C4-2B (cell line): Measurements from ENCODE around the gene FAT3.

ENCODE experiments used
- H3K27ac ChIP-seq: fragments of 450-650 bp; 2 replicates; pipeline ENCODE4 v1.5.1; 2017
- CTCF ChIP-seq: fragments of 450-650 bp; conservative IDR thresholded peaks from 2 replicates; pipeline ENCODE4 v1.5.1; 2017; ENCODE audit warnings: mild to moderate bottlenecking
- ZFX ChIP-seq: fragments of 450-650 bp; IDR thresholded peaks from 2 replicates; pipeline ENCODE4 v1.6.1; 2017

Gene FAT3

GRCh38 chr11:92253421-92253820 is 28.8 kb downstream of the FAT3 start:
- no peak overlapping the region for H3K27ac ChIP-seq
- TF ChIP-seq ZFX = no peak
- TF ChIP-seq CTCF = no peak

DNA sequence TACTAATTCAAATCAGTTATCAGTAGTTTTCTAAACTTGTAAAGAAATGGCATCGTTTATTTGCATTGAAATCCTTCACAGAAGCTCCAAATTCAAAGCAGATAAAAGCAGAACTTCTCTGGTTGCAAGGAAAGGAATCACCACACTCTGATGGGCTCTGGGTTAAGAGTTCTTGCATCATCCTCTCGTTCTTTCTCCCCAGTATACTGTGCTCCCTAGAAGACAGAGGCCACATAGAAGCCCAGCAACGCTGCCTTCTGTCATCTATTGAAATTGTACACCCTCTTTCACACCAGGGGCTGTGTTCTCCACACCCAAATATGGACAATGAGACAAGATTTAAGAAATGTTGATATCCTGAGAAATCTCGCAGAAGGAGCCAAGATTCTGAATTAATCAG is 29.3 kb downstream of the FAT3 start:
- TF ChIP-seq ZFX = no peak
- TF ChIP-seq CTCF = no peak
- H3K27ac ChIP-seq = no peak overlapping the region

GRCh38 chr11:92257536-92257935 is 32.9 kb downstream of the FAT3 start:
- TF ChIP-seq CTCF = no peak
- TF ChIP-seq ZFX = no peak
- no peak overlapping the region for H3K27ac ChIP-seq

DNA sequence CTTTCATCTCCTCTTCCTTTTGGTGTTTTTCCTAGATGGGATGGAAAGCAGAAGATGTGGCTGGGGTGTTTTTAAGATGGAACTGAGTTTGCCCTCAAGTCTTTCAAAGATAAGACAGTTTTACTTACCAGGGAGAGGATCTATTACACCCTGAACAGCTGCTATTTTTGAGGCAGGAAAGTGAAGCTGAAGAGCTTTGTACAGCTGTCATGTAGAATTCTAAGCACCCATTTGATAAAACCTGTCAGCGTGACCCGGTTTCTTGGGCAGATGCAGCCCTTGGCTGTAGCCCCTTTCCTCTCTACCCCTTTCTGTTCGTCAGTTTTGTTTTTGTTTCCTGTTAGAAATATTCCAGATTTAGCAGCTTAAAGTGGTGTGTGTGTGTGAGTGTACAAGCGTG is 35.2 kb downstream of the FAT3 start:
- no peak for TF ChIP-seq ZFX
- TF ChIP-seq CTCF = no peak
- no peak overlapping the region for H3K27ac ChIP-seq

DNA sequence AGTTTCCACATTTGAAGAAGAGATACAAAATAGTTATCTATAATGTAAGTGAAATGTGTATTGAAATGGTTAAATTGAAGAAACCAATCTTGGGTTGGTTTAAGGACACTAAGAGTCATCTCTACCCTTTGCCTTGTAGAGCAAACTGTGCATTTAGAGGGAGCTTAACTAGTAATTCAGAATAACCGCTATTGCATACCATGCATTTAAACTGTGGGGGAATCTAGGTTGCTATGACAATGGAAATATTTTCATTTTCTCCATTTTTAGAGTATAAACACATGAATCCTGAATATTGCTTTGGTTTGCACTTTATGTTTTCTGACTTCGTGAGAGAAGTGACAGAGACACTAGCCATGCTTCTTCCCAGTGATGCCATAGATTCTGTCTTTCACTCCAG is 39.7 kb downstream of the FAT3 start:
- no peak overlapping the region for H3K27ac ChIP-seq
- TF ChIP-seq CTCF (no peak), ZFX (no peak)

- TF ChIP-seq ZFX (no peak), CTCF (no peak)
- H3K27ac ChIP-seq = no peak overlapping the region
These were observed 42.2 kb downstream of the FAT3 start for GRCh38 chr11:92266806-92267205.

GRCh38 chr11:92267278-92267677 is 42.7 kb downstream of the FAT3 start:
- H3K27ac ChIP-seq = no peak overlapping the region
- TF ChIP-seq CTCF = no peak
- TF ChIP-seq ZFX = no peak

DNA sequence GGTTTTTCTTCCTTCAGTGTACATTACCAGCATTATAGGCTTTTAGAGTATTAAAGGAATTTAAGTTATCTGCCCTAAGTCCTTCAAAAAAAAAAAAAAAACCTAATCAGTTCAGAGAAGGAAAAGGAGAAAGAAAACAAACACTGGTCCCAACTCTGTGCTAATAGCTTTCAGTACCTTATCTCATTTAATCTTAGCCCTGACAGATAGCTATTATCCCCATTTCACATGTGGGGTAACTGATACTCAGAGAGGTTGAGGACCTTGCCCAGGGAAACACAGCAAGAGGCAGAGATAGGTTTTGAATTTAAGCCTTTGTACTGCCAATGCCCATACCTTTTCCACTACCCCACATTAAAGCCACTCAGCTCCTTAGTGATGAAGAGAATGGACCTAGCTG is 43.4 kb downstream of the FAT3 start:
- TF ChIP-seq ZFX (no peak), CTCF (no peak)
- H3K27ac ChIP-seq = no peak overlapping the region
